AG09309 (cell line): ENCODE measurements around the gene CDK6.

ENCODE experiments used
- DNase-seq: peaks from one replicate; pipeline ENCODE4 v3.0.0-alpha.2; 2010; ENCODE audit warnings: low read depth
- H3K4me3 ChIP-seq: 2 replicates; pipeline ENCODE4 v1.5.1; 2011; ENCODE audit warnings: mild to moderate bottlenecking, low read depth, low read length, moderate library complexity; ENCODE audit not compliant: control insufficient read depth
- TF ChIP-seq, protein P1 (sequence below): IDR thresholded peaks from 2 replicates; pipeline ENCODE4 v1.5.1; 2011; ENCODE audit warnings: mild to moderate bottlenecking, low read depth, low read length, inconsistent platforms; ENCODE audit not compliant: insufficient read depth, control insufficient read depth; ENCODE audit errors: missing control alignments

Gene CDK6

DNA sequence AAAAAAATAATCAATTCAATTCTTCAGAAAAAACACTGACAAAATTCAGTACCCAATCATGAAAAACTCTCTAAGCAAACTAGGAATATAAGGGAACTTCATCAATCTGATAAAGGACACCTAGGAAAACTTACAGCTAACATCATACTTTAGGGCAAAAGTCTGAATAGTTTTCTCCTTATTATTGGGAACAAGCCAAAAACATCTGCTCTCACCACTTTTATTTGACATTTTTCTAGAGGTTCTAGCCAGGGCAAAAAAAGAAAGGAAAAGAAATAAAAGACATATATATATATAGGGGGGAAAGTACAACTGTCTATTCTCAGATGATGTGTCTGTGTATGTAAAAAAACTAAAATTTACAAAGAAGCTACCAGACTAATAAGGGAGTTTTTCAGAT lies 19.0 kb downstream of the CDK6 start:
- TF ChIP-seq, protein P1, sequence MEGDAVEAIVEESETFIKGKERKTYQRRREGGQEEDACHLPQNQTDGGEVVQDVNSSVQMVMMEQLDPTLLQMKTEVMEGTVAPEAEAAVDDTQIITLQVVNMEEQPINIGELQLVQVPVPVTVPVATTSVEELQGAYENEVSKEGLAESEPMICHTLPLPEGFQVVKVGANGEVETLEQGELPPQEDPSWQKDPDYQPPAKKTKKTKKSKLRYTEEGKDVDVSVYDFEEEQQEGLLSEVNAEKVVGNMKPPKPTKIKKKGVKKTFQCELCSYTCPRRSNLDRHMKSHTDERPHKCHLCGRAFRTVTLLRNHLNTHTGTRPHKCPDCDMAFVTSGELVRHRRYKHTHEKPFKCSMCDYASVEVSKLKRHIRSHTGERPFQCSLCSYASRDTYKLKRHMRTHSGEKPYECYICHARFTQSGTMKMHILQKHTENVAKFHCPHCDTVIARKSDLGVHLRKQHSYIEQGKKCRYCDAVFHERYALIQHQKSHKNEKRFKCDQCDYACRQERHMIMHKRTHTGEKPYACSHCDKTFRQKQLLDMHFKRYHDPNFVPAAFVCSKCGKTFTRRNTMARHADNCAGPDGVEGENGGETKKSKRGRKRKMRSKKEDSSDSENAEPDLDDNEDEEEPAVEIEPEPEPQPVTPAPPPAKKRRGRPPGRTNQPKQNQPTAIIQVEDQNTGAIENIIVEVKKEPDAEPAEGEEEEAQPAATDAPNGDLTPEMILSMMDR: no peak
- H3K4me3 ChIP-seq: no peak overlapping the region
- no peak for DNase-seq

DNA sequence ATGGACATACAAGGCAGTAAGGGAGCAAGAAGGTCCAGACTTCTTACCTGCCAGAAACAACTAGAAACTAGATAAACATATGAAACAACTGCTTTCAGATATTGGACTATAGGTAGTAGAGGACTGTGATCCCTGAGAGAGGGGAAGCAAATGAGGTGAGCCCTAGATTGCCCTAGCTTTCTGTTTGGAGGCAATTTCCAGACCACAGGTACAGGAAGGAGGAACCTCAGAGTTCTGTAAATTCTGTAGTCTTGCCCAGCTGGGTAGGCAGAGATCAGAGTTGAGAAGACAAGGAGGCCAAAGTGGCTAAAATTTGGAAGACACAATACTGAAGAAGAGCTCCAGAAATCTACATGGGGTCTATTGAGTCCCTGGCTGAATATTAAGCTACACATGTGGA lies 21.0 kb downstream of the CDK6 start:
- DNase-seq: no peak
- no peak overlapping the region for H3K4me3 ChIP-seq
- TF ChIP-seq, protein P1: no peak

DNA sequence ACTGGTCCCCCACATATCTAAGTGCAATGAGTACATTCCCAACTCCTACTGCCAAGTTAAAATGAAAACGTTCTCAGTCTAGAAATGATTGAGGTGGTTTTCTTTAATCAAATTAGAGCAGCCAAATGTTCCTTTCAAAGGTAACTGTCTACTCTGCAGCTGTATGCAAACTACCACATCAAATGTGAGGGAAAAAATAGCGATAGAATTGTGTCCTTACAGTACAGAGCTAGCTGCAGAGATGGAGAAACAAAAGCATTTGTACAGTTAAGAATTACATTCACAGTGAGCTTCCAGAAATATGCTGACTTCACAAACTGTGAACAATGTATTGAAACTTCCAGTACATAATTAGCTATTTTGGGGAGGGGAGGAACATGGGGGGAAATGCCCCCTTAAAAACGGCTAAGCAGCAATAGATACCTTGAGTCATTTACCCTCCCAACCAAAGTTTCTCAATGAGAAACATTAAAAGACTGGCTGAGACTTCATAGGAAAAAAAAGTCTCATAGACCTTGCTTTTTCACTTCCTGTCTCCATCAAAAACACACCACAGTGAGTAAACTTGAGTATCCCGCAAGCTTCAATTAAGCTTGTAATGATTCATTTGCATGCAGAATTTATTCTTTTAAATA lies 22.9 kb downstream of the CDK6 start:
- TF ChIP-seq, protein P1: no peak
- H3K4me3 ChIP-seq: no peak overlapping the region
- no peak for DNase-seq

DNA sequence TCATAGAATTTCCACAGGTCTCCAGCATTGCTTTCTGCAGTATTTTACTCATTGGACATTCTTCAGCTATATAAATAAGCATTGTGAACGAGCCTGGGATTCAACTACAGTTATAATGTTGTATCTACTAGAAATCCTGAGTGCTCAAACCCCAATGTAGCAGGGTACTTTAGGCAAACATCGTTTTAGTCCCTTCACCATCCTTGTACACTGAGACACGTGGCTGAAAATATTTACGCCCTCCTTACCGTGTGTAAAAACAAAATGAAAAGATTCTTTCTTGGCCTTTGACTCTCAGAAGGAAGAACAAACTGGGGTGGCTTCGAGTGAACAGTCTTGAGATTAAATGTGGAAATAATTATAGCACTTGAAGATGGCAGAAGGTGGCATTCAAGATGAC lies 25.2 kb downstream of the CDK6 start:
- TF ChIP-seq, protein P1: no peak
- no peak overlapping the region for H3K4me3 ChIP-seq
- DNase-seq: no peak

DNA sequence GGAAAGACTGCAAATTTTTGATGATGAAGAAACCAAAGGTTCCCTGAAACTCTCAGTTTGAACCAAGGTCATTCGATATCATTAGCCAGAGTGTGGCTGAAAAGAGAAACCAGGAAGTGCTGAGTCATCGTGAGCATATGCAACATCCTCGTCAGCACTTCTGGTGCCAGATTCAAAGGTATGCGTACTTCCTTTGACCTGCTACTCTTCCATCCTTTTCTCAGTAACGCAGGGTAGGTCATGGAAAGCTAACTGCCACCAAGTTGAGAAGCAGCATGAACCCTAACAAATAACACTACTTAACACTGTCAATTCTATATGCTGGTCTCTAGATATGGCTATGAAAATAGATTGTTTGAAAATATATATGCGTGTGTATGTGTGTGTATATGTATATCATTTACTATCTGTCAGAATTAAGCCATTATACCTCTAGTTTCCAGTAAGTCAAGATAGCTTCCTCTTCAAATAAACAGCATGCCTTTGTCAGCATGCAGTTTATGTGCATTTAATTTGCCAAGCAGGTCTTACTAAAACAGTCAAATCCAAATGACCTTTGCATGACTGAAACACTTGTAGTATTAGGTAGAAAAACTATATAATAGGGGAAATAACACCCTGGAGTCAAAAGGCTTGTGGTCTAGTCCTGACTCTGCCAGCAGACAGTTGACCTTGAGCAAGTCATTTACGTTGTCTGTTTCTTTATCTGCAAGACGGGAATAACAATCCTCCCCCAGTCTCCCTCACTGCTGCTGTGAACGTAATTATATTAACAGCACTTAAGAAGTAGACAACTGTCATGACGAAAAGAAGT lies 26.4 kb downstream of the CDK6 start:
- peak; percentile 75 for DNase-seq
- TF ChIP-seq, protein P1: no peak
- H3K4me3 ChIP-seq: no peak overlapping the region

DNA sequence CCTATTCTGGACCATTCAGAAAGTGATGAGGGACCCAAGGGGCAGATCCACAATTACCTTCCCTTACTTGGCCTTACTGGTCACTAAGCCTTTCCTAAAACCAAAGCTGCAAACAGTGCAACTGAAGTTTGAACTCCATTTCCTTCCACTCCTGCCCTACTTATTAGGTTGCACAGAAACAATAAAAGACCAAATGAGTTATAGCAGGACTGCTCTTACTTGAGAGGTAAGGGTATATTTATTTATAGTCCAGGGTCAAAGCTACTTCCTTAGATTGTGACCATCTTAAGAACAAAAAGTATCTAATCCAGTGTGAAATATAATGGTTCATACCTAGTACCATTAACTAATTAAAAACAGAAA lies 27.0 kb downstream of the CDK6 start:
- no peak overlapping the region for H3K4me3 ChIP-seq
- TF ChIP-seq, protein P1: no peak
- no peak for DNase-seq
